ENCODE measurements around the gene OR6F1.

Gene OR6F1

GRCh38 chr1:247669225-247669624 lies 47.2 kb downstream of the OR6F1 start:
- in situ Hi-C loops (cut with HindIII; ENCODE audit: low pct_ligation_motif_present, low sequenced_read_pairs), result no loop called here

More at GRCh38 chr1:247669225-247669624, 47.2 kb downstream of the OR6F1 start:
- no peak for DNase-seq
- Histone ChIP-seq H3K36me3 (replicated peaks) (no peaks in the 10 kb centered on the region), H3K4me3 (ENCODE audit: low read depth, low read length) (no peak overlapping the region), H3K27ac (no peak overlapping the region), H3K27me3 (replicated peaks) (no peaks in the 10 kb centered on the region)
- no peak for TF ChIP-seq CTCF (IDR thresholded peaks at IDR 0.05; ENCODE audit: low read depth, low read length, missing control alignments)

Measured in brain microvascular endothelial cell (primary cell).